Measurements from ENCODE around the gene TOMM22.
A peak's percentile ranks its signal among the peaks of the same experiment; 100 is the strongest.

Gene TOMM22

GRCh38 chr22:38730411-38730871 is 48.7 kb downstream of the TOMM22 start:
- no peak overlapping the region for H2BK12ac ChIP-seq (ENCODE audit: low read length in 2 of 2)
- H3K14ac ChIP-seq (ENCODE audit: low read length in 2 of 2) = no peak overlapping the region
- H2BK5ac ChIP-seq (ENCODE audit: low read depth, low read length, poor library complexity, severe bottlenecking) = no peak overlapping the region
- H3K4me3 ChIP-seq (ENCODE audit: insufficient read depth in 1 of 2, low read depth in 1 of 2, low read length in 2 of 2) = no peak overlapping the region
- H3K9me3 ChIP-seq (ENCODE audit: control insufficient read depth, low read length) = no peaks in the 10 kb centered on the region
- no peak overlapping the region for H2BK15ac ChIP-seq (ENCODE audit: low read depth, poor library complexity, severe bottlenecking)
- no peak overlapping the region for H3K18ac ChIP-seq (ENCODE audit: low read depth in 1 of 2, low read length in 2 of 2)
- peaks cover 3% of the 10 kb centered on the region for H3K4me1 ChIP-seq (ENCODE audit: control insufficient read depth, insufficient read depth, low read depth, low read length)
- no peaks in the 10 kb centered on the region for H3K27me3 ChIP-seq (ENCODE audit: control insufficient read depth in 1 of 2, insufficient read depth in 1 of 2, low read length in 2 of 2)
- H3K27ac ChIP-seq (ENCODE audit: low read length, poor library complexity, severe bottlenecking) = no peak overlapping the region
- 97% methylated on average over 12 of the region's 13 CpGs for WGBS
- no peak overlapping the region for H2BK120ac ChIP-seq (ENCODE audit: low read depth, low read length)
- no peak overlapping the region for H3K4me2 ChIP-seq (ENCODE audit: low read length, poor library complexity, severe bottlenecking)
- H4K91ac ChIP-seq (ENCODE audit: low read length) = no peak overlapping the region
- peaks cover 88 to 100% of the 10 kb centered on the region in 2 experiments for H3K36me3 ChIP-seq (ENCODE audit: control insufficient read depth in 1 of 2, insufficient read depth in 2 of 2, low read depth in 1 of 2, low read length in 2 of 2)
- no peak overlapping the region for H2AK5ac ChIP-seq (ENCODE audit: low read length, severe bottlenecking)
- H2AFZ ChIP-seq (ENCODE audit: low read depth, low read length) = no peak overlapping the region
- no peak for DNase-seq
- peaks cover 22% of the 10 kb centered on the region for H3K79me1 ChIP-seq (replicated peaks; ENCODE audit: low read length, poor library complexity, severe bottlenecking)
- no peak overlapping the region for H4K8ac ChIP-seq (ENCODE audit: low read length)
- no peak overlapping the region for H3K23ac ChIP-seq (ENCODE audit: low read length in 2 of 2)
- no peak overlapping the region for H3K4ac ChIP-seq (ENCODE audit: low read depth in 1 of 2, low read length in 2 of 2)
- H3K9ac ChIP-seq (ENCODE audit: low read length) = no peak overlapping the region

- Histone ChIP-seq H3K14ac (ENCODE audit: low read length in 2 of 2) (no peak overlapping the region), H2BK15ac (ENCODE audit: low read depth, poor library complexity, severe bottlenecking) (no peak overlapping the region), H4K91ac (ENCODE audit: low read length) (no peak overlapping the region), H2AK5ac (ENCODE audit: low read length, severe bottlenecking) (no peak overlapping the region), H3K4ac (ENCODE audit: low read depth in 1 of 2, low read length in 2 of 2) (no peak overlapping the region), H3K79me1 (replicated peaks; ENCODE audit: low read length, poor library complexity, severe bottlenecking) (peaks cover 17% of the 10 kb centered on the region), H3K9ac (ENCODE audit: low read length) (no peak overlapping the region), H2BK12ac (ENCODE audit: low read length in 2 of 2) (no peak overlapping the region), H2BK120ac (ENCODE audit: low read depth, low read length) (no peak overlapping the region), H3K4me2 (ENCODE audit: low read length, poor library complexity, severe bottlenecking) (no peak overlapping the region), H3K18ac (ENCODE audit: low read depth in 1 of 2, low read length in 2 of 2) (no peak overlapping the region), H3K27me3 (ENCODE audit: control insufficient read depth in 1 of 2, insufficient read depth in 1 of 2, low read length in 2 of 2) (no peaks in the 10 kb centered on the region), H3K4me1 (ENCODE audit: control insufficient read depth, insufficient read depth, low read depth, low read length) (peaks cover 3% of the 10 kb centered on the region), H4K8ac (ENCODE audit: low read length) (no peak overlapping the region), H2BK5ac (ENCODE audit: low read depth, low read length, poor library complexity, severe bottlenecking) (no peak overlapping the region), H3K23ac (ENCODE audit: low read length in 2 of 2) (no peak overlapping the region), H2AFZ (ENCODE audit: low read depth, low read length) (no peak overlapping the region), H3K36me3 (ENCODE audit: control insufficient read depth in 1 of 2, insufficient read depth in 2 of 2, low read depth in 1 of 2, low read length in 2 of 2) (peaks cover 88 to 100% of the 10 kb centered on the region in 2 experiments), H3K4me3 (ENCODE audit: insufficient read depth in 1 of 2, low read depth in 1 of 2, low read length in 2 of 2) (no peak overlapping the region), H3K9me3 (ENCODE audit: control insufficient read depth, low read length) (no peaks in the 10 kb centered on the region), H3K27ac (ENCODE audit: low read length, poor library complexity, severe bottlenecking) (no peak overlapping the region)
- 87% methylated on average over 6 of the region's 6 CpGs for WGBS
- no peak for DNase-seq
Observed at GRCh38 chr22:38731703-38732161, 50.0 kb downstream of the TOMM22 start.

- Histone ChIP-seq H3K9me3 (ENCODE audit: control insufficient read depth, low read length) (no peaks in the 10 kb centered on the region), H3K27me3 (ENCODE audit: control insufficient read depth in 1 of 2, insufficient read depth in 1 of 2, low read length in 2 of 2) (no peaks in the 10 kb centered on the region), H2BK12ac (ENCODE audit: low read length in 2 of 2) (no peak overlapping the region), H4K8ac (ENCODE audit: low read length) (no peak overlapping the region), H2BK15ac (ENCODE audit: low read depth, poor library complexity, severe bottlenecking) (no peak overlapping the region), H3K9ac (ENCODE audit: low read length) (no peak overlapping the region), H3K18ac (ENCODE audit: low read depth in 1 of 2, low read length in 2 of 2) (no peak overlapping the region), H3K36me3 (ENCODE audit: control insufficient read depth in 1 of 2, insufficient read depth in 2 of 2, low read depth in 1 of 2, low read length in 2 of 2) (peaks cover 88 to 100% of the 10 kb centered on the region in 2 experiments), H2AK5ac (ENCODE audit: low read length, severe bottlenecking) (no peak overlapping the region), H3K79me1 (replicated peaks; ENCODE audit: low read length, poor library complexity, severe bottlenecking) (peaks cover 12% of the 10 kb centered on the region), H2AFZ (ENCODE audit: low read depth, low read length) (no peak overlapping the region), H3K4me1 (ENCODE audit: control insufficient read depth, insufficient read depth, low read depth, low read length) (peaks cover 3% of the 10 kb centered on the region), H2BK120ac (ENCODE audit: low read depth, low read length) (no peak overlapping the region), H2BK5ac (ENCODE audit: low read depth, low read length, poor library complexity, severe bottlenecking) (no peak overlapping the region), H3K4ac (ENCODE audit: low read depth in 1 of 2, low read length in 2 of 2) (no peak overlapping the region), H3K27ac (ENCODE audit: low read length, poor library complexity, severe bottlenecking) (no peak overlapping the region), H4K91ac (ENCODE audit: low read length) (no peak overlapping the region), H3K23ac (ENCODE audit: low read length in 2 of 2) (no peak overlapping the region), H3K4me2 (ENCODE audit: low read length, poor library complexity, severe bottlenecking) (no peak overlapping the region), H3K4me3 (ENCODE audit: insufficient read depth in 1 of 2, low read depth in 1 of 2, low read length in 2 of 2) (no peak overlapping the region), H3K14ac (ENCODE audit: low read length in 2 of 2) (no peak overlapping the region)
- DNase-seq = no peak
- 87% methylated on average over 12 of the region's 13 CpGs for WGBS
Observed at GRCh38 chr22:38732251-38732815, 50.6 kb downstream of the TOMM22 start.

GRCh38 chr22:38733329-38733723 is 51.6 kb downstream of the TOMM22 start:
- no peak overlapping the region for H3K14ac ChIP-seq (ENCODE audit: low read length in 2 of 2)

More at GRCh38 chr22:38733329-38733723, 51.6 kb downstream of the TOMM22 start:
- Histone ChIP-seq H2AFZ (ENCODE audit: low read depth, low read length) (no peak overlapping the region), H3K9me3 (ENCODE audit: control insufficient read depth, low read length) (no peaks in the 10 kb centered on the region), H3K4me3 (ENCODE audit: insufficient read depth in 1 of 2, low read depth in 1 of 2, low read length in 2 of 2) (no peak overlapping the region), H3K18ac (ENCODE audit: low read depth in 1 of 2, low read length in 2 of 2) (no peak overlapping the region), H3K23ac (ENCODE audit: low read length in 2 of 2) (no peak overlapping the region), H3K36me3 (ENCODE audit: control insufficient read depth in 1 of 2, insufficient read depth in 2 of 2, low read depth in 1 of 2, low read length in 2 of 2) (peaks cover 88 to 100% of the 10 kb centered on the region in 2 experiments), H4K8ac (ENCODE audit: low read length) (no peak overlapping the region), H2BK15ac (ENCODE audit: low read depth, poor library complexity, severe bottlenecking) (no peak overlapping the region), H3K4me2 (ENCODE audit: low read length, poor library complexity, severe bottlenecking) (no peak overlapping the region), H3K4ac (ENCODE audit: low read depth in 1 of 2, low read length in 2 of 2) (no peak overlapping the region), H3K4me1 (ENCODE audit: control insufficient read depth, insufficient read depth, low read depth, low read length) (peaks cover 3% of the 10 kb centered on the region), H3K9ac (ENCODE audit: low read length) (no peak overlapping the region), H2AK5ac (ENCODE audit: low read length, severe bottlenecking) (no peak overlapping the region), H2BK12ac (ENCODE audit: low read length in 2 of 2) (no peak overlapping the region), H2BK120ac (ENCODE audit: low read depth, low read length) (no peak overlapping the region), H3K79me1 (replicated peaks; ENCODE audit: low read length, poor library complexity, severe bottlenecking) (peaks cover 10% of the 10 kb centered on the region), H4K91ac (ENCODE audit: low read length) (no peak overlapping the region), H3K27ac (ENCODE audit: low read length, poor library complexity, severe bottlenecking) (no peak overlapping the region), H2BK5ac (ENCODE audit: low read depth, low read length, poor library complexity, severe bottlenecking) (no peak overlapping the region), H3K27me3 (ENCODE audit: control insufficient read depth in 1 of 2, insufficient read depth in 1 of 2, low read length in 2 of 2) (no peaks in the 10 kb centered on the region)
- peak; percentile 35 for DNase-seq
- 76% methylated on average over 4 of the region's 4 CpGs for WGBS

All from mesenchymal stem cell (in vitro differentiated cells and primary cell).